K562 (cell line): ENCODE data around the gene CTF1. TPM values are rescaled to one million over a fixed set of nuclear protein-coding genes. Genes with fewer than 3 reads are reported as not detected.
A peak's percentile ranks its signal among the peaks of the same experiment; 100 is the strongest.

ENCODE experiments used
- CEBPZ ChIP-seq: fragments of 150-350 bp; IDR thresholded peaks from 2 replicates; pipeline ENCODE4 v1.6.1; 2014; ENCODE audit warnings: low read depth, mild to moderate bottlenecking, low read length, borderline replicate concordance
- CTBP1 ChIP-seq: fragments of 450-650 bp; IDR thresholded peaks from 2 replicates; pipeline ENCODE4 v1.6.1; 2016; ENCODE audit warnings: borderline replicate concordance
- CXXC5 ChIP-seq: fragments of 250-450 bp; sonication (Bioruptor Pico); IDR thresholded peaks from 2 replicates; pipeline ENCODE4 v1.8.0; 2022; ENCODE audit warnings: inconsistent platforms, mild to moderate bottlenecking, moderate library complexity
- E2F5 ChIP-seq: sonication (generic); formaldehyde crosslinking; IDR thresholded peaks from 2 replicates; pipeline ENCODE4 v1.8.0; 2022; ENCODE audit warnings: mild to moderate bottlenecking, missing genetic modification reagents
- FOXA3 ChIP-seq, 2 experiments: fragments of 450-650 bp in 1 of 2; sonication (generic) in 1 of 2; formaldehyde crosslinking; IDR thresholded peaks in 1 of 2; conservative IDR thresholded peaks in 1 of 2; 2 replicates each; pipeline versions ENCODE4 v1.4.0 to v1.8.0; 2020 to 2022; ENCODE audit warnings: mild to moderate bottlenecking in 2 of 2, missing genetic modification reagents in 1 of 2
- MYBL2 ChIP-seq, 2 experiments: fragments of 450-650 bp in 1 of 2; sonication (generic) in 1 of 2; formaldehyde crosslinking in 1 of 2; IDR thresholded peaks; 2 replicates each; pipeline versions ENCODE4 v1.6.1 to v1.8.1; 2017 to 2022; ENCODE audit warnings: borderline replicate concordance in 1 of 2, inconsistent platforms in 1 of 2, low read depth in 1 of 2, mild to moderate bottlenecking in 1 of 2, missing genetic modification reagents in 1 of 2, moderate library complexity in 1 of 2
- PHF20 ChIP-seq: fragments of 450-650 bp; IDR thresholded peaks from 2 replicates; pipeline ENCODE4 v1.6.1; 2018; ENCODE audit not compliant: partially characterized antibody
- PPARD ChIP-seq: fragments of 250-450 bp; sonication (Bioruptor Pico); IDR thresholded peaks from 2 replicates; pipeline ENCODE4 v1.8.0; 2022; ENCODE audit warnings: inconsistent platforms, mild to moderate bottlenecking, moderate library complexity
- RBBP5 ChIP-seq: fragments of 200-600 bp; sonication (generic); IDR thresholded peaks from 2 replicates; pipeline ENCODE4 v1.6.1; 2012; ENCODE audit warnings: borderline replicate concordance, mild to moderate bottlenecking, low read length, control low read depth, inconsistent platforms; ENCODE audit not compliant: insufficient read depth, poor library complexity, severe bottlenecking
- SIRT6 ChIP-seq: IDR thresholded peaks from one replicate; pipeline ENCODE4 v1.6.1; 2012; ENCODE audit warnings: low read depth, mild to moderate bottlenecking, control low read depth, inconsistent platforms, low read length, moderate library complexity
- SMARCC2 ChIP-seq: fragments of 450-650 bp; IDR thresholded peaks from 2 replicates; pipeline ENCODE4 v1.6.1; 2017; ENCODE audit warnings: antibody characterized with exemption, moderate library complexity, mild to moderate bottlenecking, low read depth
- ZNF121 ChIP-seq: sonication (generic); formaldehyde crosslinking; conservative IDR thresholded peaks from 2 replicates; pipeline ENCODE4 v1.8.0; 2022; ENCODE audit warnings: missing genetic modification reagents
- ZNF398 ChIP-seq: fragments of 250-450 bp; sonication (Bioruptor Pico); IDR thresholded peaks from 2 replicates; pipeline ENCODE4 v1.8.0; 2021; ENCODE audit warnings: moderate library complexity, mild to moderate bottlenecking, inconsistent platforms
- ZNF592 ChIP-seq: fragments of 450-650 bp; IDR thresholded peaks from 2 replicates; pipeline ENCODE4 v1.6.1; 2017; ENCODE audit warnings: antibody characterized with exemption, mild to moderate bottlenecking
- ZNF707 ChIP-seq: fragments of 250-450 bp; sonication (Bioruptor Pico); conservative IDR thresholded peaks from 2 replicates; pipeline ENCODE4 v1.8.0; 2022; ENCODE audit warnings: inconsistent platforms, mild to moderate bottlenecking, moderate library complexity
- ZNF77 ChIP-seq: fragments of 250-450 bp; sonication (Bioruptor Pico); IDR thresholded peaks from 2 replicates; pipeline ENCODE4 v1.5.0; 2020
- polyA plus RNA-seq, 8 experiments: library from polyadenylated mRNA; depleted of rRNA in 4 of 8; stranded (reverse) in 5 of 8; unstranded in 3 of 8; fragments of >200 nt; fragmentation: Nextera tagmentation in 2 of 8; fragmentation: Illumina TruSeq in 1 of 8; extraction: Ambion mirVana in 2 of 8; extraction: Trizol in 1 of 8; gene quantifications; 2 replicates each; pipeline versions ENCODE4 v1.2.1 to v1.2.3, GENCODE V29; 2011 to 2014; ENCODE audit warnings: inconsistent platforms in 1 of 8, missing spikeins in 1 of 8
- total RNA-seq, 7 experiments: library from RNA; depleted of rRNA in 6 of 7; stranded (reverse); fragments of >200 nt in 6 of 7; fragmentation: Illumina TruSeq in 2 of 7; extraction: Trizol in 2 of 7; gene quantifications; 2 replicates each; pipeline versions ENCODE4 v1.2.1 to v1.2.3, GENCODE V29; 2011 to 2021; ENCODE audit warnings: low replicate concordance in 1 of 7

The CTF1 gene
- total and polyA plus RNA-seq, 9 of the 15 experiments (the other 6 are each of a cell fraction or from before 2014, with no cell fraction given) = 0.24 to 2.5 (median 0.44) TPM

- peak; percentile 26; the same call in 1 of the 2 replicates for TF ChIP-seq ZNF592
- no peak for TF ChIP-seq PPARD (CRISPR knock-in tag)
- no peak for TF ChIP-seq CXXC5
- no peak for TF ChIP-seq MYBL2 (IDR thresholded peaks at IDR 0.05; ENCODE audit: low read depth)
- TF ChIP-seq MYBL2 (CRISPR knock-in tag; IDR thresholded peaks at IDR 0.05; ENCODE audit: borderline replicate concordance) = no peak
- no peak for TF ChIP-seq ZNF707 (CRISPR knock-in tag)
- TF ChIP-seq RBBP5 = peak; percentile 39
- no peak for TF ChIP-seq CEBPZ
- TF ChIP-seq E2F5 = no peak
- TF ChIP-seq FOXA3 (CRISPR knock-in tag; conservative IDR thresholded peaks at IDR 0.05 in 1 of 2, IDR thresholded peaks at IDR 0.05 in 1 of 2) = peak in 1 of 2 experiments; percentile 18; a peak in 2 of 4 replicates
- no peak for TF ChIP-seq SIRT6
- TF ChIP-seq PHF20 = no peak
- no peak for TF ChIP-seq ZNF77 (CRISPR knock-in tag)
- no peak for TF ChIP-seq ZNF398 (CRISPR knock-in tag)
- peak; percentile 15; the same call in 1 of the 2 replicates for TF ChIP-seq CTBP1
- 0 out of 2 replicates have a peak, but pooled peaks have one; percentile 36 for TF ChIP-seq SMARCC2
- no peak for TF ChIP-seq ZNF121 (CRISPR knock-in tag)
These were observed 25.5 kb downstream of the CTF1 start (continued) for GRCh38 chr16:30921748-30922419.
